ENCODE measurements around the gene GJE1. TPM values are rescaled to one million over a fixed set of nuclear protein-coding genes. Genes with fewer than 3 reads are reported as not detected.

Gene GJE1
- total RNA-seq, 1 experiment from 2014 or later = not detected

- CTCF ChIA-PET = interaction anchor here (0.7 kb wide), 1 partner anchor 1278 kb away, joined by 4 read pairs; no protein-coding TSS in a partner anchor
- intact Hi-C loops (cut with micrococcal nuclease; ENCODE audit: unreplicated experiment) = no loop called here
Measured at GRCh38 chr6:142174703-142175102, 42.0 kb downstream of the GJE1 start.

DNA sequence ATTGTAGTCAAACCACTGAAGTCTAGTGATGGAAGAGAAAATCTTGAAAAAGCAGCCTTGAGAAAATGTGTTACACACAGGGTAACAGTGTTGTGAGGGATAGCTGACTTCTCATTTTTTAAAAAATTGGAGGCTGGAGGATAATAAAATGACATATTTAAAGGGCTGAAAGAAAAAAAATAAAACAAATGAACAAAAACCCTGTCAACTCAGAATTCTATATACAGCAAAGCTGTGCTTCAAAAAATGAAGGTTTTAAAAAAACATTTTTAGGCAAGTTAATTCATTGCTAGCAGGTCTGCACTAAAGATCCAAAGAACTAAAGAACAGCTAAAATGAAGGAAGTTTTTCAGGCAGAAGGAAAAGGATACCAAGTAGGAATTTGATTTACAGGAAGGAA is 45.4 kb downstream of the GJE1 start:
- H3K9me2 ChIP-seq (ENCODE audit: insufficient read depth) = no peaks in the 10 kb centered on the region
- H4K20me1 ChIP-seq (ENCODE audit: insufficient read depth) = no peaks in the 10 kb centered on the region
- no peak overlapping the region for H3K4me3 ChIP-seq
- BruUV-seq (replicated peaks) = no TSS peak
- DNase-seq = no peak
- no peak overlapping the region for H3K4me2 ChIP-seq
- ChIA-PET CTCF (interaction anchor here (1.3 kb wide), 1 partner anchor 22 kb away, joined by 5 read pairs; no protein-coding TSS in a partner anchor), POLR2A (ENCODE audit: unreplicated experiment) (no interaction called here)
- H3K36me3 ChIP-seq (ENCODE audit: low read depth) = peaks cover 31% of the 10 kb centered on the region
- no peaks in the 10 kb centered on the region for H3K27me3 ChIP-seq (ENCODE audit: insufficient read depth, low read depth)
- H3K27ac ChIP-seq = no peak overlapping the region
- no peaks in the 10 kb centered on the region for H3K9me3 ChIP-seq (ENCODE audit: insufficient read depth, low read depth)
- TF ChIP-seq, protein P1, sequence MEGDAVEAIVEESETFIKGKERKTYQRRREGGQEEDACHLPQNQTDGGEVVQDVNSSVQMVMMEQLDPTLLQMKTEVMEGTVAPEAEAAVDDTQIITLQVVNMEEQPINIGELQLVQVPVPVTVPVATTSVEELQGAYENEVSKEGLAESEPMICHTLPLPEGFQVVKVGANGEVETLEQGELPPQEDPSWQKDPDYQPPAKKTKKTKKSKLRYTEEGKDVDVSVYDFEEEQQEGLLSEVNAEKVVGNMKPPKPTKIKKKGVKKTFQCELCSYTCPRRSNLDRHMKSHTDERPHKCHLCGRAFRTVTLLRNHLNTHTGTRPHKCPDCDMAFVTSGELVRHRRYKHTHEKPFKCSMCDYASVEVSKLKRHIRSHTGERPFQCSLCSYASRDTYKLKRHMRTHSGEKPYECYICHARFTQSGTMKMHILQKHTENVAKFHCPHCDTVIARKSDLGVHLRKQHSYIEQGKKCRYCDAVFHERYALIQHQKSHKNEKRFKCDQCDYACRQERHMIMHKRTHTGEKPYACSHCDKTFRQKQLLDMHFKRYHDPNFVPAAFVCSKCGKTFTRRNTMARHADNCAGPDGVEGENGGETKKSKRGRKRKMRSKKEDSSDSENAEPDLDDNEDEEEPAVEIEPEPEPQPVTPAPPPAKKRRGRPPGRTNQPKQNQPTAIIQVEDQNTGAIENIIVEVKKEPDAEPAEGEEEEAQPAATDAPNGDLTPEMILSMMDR (conservative IDR thresholded peaks at IDR 0.05) = no peak
- no peak for TF ChIP-seq EZH2 (IDR thresholded peaks at IDR 0.05; ENCODE audit: low read depth)
- H3F3A ChIP-seq (ENCODE audit: insufficient read depth, low read depth) = no peaks in the 10 kb centered on the region
- intact Hi-C loops (cut with micrococcal nuclease; ENCODE audit: unreplicated experiment) = no loop called here
- H3K4me1 ChIP-seq (replicated peaks; ENCODE audit: insufficient read depth) = no peaks in the 10 kb centered on the region
- H3K79me2 ChIP-seq (ENCODE audit: low read depth) = no peaks in the 10 kb centered on the region
- H2AFZ ChIP-seq = no peak overlapping the region

More at GRCh38 chr6:142174703-142175102, 42.0 kb downstream of the GJE1 start:
- Histone ChIP-seq H3K27ac (no peak overlapping the region), H3K4me1 (replicated peaks; ENCODE audit: insufficient read depth) (no peaks in the 10 kb centered on the region), H3K9me2 (ENCODE audit: insufficient read depth) (no peaks in the 10 kb centered on the region), H3K4me2 (no peak overlapping the region), H3K36me3 (ENCODE audit: low read depth) (peaks cover 42% of the 10 kb centered on the region), H3K27me3 (ENCODE audit: insufficient read depth, low read depth) (no peaks in the 10 kb centered on the region), H2AFZ (no peak overlapping the region), H4K20me1 (ENCODE audit: insufficient read depth) (0 out of 2 replicates have a peak, but pooled peaks cover 4% of the 10 kb centered on the region), H3F3A (ENCODE audit: insufficient read depth, low read depth) (no peaks in the 10 kb centered on the region), H3K79me2 (ENCODE audit: low read depth) (0 out of 2 replicates have a peak, but pooled peaks cover 2% of the 10 kb centered on the region), H3K4me3 (no peak overlapping the region), H3K9me3 (ENCODE audit: insufficient read depth, low read depth) (no peaks in the 10 kb centered on the region)
- no peak for DNase-seq
- POLR2A ChIA-PET (ENCODE audit: unreplicated experiment) = no interaction called here
- TF ChIP-seq, protein P1 (conservative IDR thresholded peaks at IDR 0.05) = no peak
- no peak for TF ChIP-seq EZH2 (IDR thresholded peaks at IDR 0.05; ENCODE audit: low read depth)
- no TSS peak for BruUV-seq (replicated peaks)

GRCh38 chr6:142182004-142182403 is 49.3 kb downstream of the GJE1 start:
- TF ChIP-seq, protein P1 (conservative IDR thresholded peaks at IDR 0.05) = no peak
- TF ChIP-seq EZH2 (IDR thresholded peaks at IDR 0.05; ENCODE audit: low read depth) = no peak
- Histone ChIP-seq H2AFZ (no peak overlapping the region), H3K79me2 (ENCODE audit: low read depth) (no peaks in the 10 kb centered on the region), H3K27me3 (ENCODE audit: insufficient read depth, low read depth) (no peaks in the 10 kb centered on the region), H3K4me3 (no peak overlapping the region), H3K4me2 (no peak overlapping the region), H4K20me1 (ENCODE audit: insufficient read depth) (no peaks in the 10 kb centered on the region), H3K9me3 (ENCODE audit: insufficient read depth, low read depth) (no peaks in the 10 kb centered on the region), H3K36me3 (ENCODE audit: low read depth) (peaks cover 19% of the 10 kb centered on the region), H3K4me1 (replicated peaks; ENCODE audit: insufficient read depth) (no peaks in the 10 kb centered on the region), H3K9me2 (ENCODE audit: insufficient read depth) (0 out of 2 replicates have a peak, but pooled peaks cover 5% of the 10 kb centered on the region), H3K27ac (no peak overlapping the region), H3F3A (ENCODE audit: insufficient read depth, low read depth) (no peaks in the 10 kb centered on the region)
- ChIA-PET POLR2A (ENCODE audit: unreplicated experiment) (no interaction called here), CTCF (no interaction called here)
- intact Hi-C loops (cut with micrococcal nuclease; ENCODE audit: unreplicated experiment) = no loop called here
- BruUV-seq (replicated peaks) = no TSS peak
- no peak for DNase-seq
